Right ventricle myocardium inferior (tissue), 1 donor: ENCODE data around the gene DNAJC16. TPM values are rescaled to one million over a fixed set of nuclear protein-coding genes. Genes with fewer than 3 reads are reported as not detected.

ENCODE experiments used
- total RNA-seq: library from RNA; stranded (reverse); fragmentation: NEBNext Ultra II Directional; extraction: Animal tissue kit (Norgen Biotek cat#: 25700); gene quantifications from one replicate; pipeline ENCODE4 v1.2.1, GENCODE V29; 2021
- donor health status: DM: no; HTN: yes; CAD: no; lungs with severe emphysema.

Gene DNAJC16
- total RNA-seq, 1 donor from 2014 or later: 14.6 TPM

Other genes with a start within 250 kb of the DNAJC16 start
- gene EFHD2, start 117.0 kb upstream of the DNAJC16 start, total RNA-seq: 14.7 TPM
- gene CTRC, start 88.4 kb upstream of the DNAJC16 start, total RNA-seq: not detected
- not detected for gene CELA2A, start 70.1 kb upstream of the DNAJC16 start, total RNA-seq
- gene CELA2B, start 50.7 kb upstream of the DNAJC16 start, total RNA-seq: not detected
- gene CASP9, start 2.6 kb upstream of the DNAJC16 start, total RNA-seq: 11.2 TPM
- gene AGMAT, start 58.2 kb downstream of the DNAJC16 start, total RNA-seq: 0.11 TPM
- 20.4 TPM for gene DDI2, start 90.6 kb downstream of the DNAJC16 start, total RNA-seq
- gene PLEKHM2, start 157.5 kb downstream of the DNAJC16 start, total RNA-seq: 91.4 TPM
- gene SLC25A34, start 209.4 kb downstream of the DNAJC16 start, total RNA-seq: 57.2 TPM
- not detected for gene TMEM82, start 215.7 kb downstream of the DNAJC16 start, total RNA-seq
- 97.6 TPM for gene FBLIM1, start 231.9 kb downstream of the DNAJC16 start, total RNA-seq